GM21619 (cell line): ENCODE measurements around the gene B3GALNT1.

Experiments used
- ATAC-seq: cut with Tn5 transposase; IDR thresholded peaks from one replicate; pipeline ENCODE4 v1.9.1; 2021; ENCODE audit not compliant: unreplicated experiment

Gene B3GALNT1, protein sequence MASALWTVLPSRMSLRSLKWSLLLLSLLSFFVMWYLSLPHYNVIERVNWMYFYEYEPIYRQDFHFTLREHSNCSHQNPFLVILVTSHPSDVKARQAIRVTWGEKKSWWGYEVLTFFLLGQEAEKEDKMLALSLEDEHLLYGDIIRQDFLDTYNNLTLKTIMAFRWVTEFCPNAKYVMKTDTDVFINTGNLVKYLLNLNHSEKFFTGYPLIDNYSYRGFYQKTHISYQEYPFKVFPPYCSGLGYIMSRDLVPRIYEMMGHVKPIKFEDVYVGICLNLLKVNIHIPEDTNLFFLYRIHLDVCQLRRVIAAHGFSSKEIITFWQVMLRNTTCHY

DNA sequence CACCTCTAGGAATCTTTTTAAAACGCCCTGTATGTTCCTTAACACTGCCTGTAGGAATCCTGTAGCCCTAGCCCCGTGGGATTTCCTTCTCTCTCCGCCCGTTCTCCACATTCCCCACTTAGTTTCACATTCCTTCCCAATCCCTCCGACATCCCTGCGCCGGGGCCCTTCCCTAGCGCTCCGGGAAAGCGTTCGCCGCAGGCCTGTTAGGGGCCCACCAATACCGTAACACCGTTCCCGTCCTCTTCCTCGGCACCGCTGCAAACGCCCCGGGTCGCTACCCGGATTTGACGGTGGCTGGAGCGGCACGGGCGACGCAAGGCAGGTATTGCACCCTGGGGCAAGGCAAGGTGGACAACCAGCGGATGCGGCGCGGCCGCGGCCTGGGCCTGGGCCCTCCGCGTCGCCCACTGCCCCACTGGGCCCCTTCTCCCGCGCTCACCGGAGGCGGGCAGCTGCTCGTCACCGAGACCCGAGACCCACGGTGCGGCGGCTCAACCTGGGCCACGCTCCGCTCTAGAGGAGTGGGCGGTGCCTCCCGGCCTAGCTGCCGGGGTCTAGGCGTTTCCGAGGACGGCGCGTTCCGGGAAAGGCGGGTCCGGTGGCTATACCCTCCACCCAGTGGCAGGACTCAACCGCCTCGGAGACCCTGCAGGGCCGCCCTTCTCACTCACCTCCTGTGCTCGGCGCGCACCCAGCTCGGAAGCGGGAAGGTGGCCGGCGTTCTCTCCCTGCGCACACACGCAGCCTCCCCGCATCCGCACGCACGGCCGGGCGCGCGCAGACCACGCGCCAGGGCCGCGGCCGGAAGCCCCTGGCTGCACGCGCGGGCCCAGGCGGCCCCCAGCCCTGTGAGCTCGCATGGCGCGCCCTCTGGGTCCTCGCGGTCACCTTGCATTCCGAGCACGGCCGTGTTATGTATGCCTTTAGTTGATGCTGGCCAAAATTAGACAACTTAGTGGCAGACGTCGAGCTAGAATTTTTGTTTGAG is at the start of gene B3GALNT1:
B3GALNT1 (minus strand) TSS at position 789 of the 991 bp plus-strand sequence. CDS start 18,595 bp downstream, outside the sequence.
- ATAC-seq, result peak; percentile 75

DNA sequence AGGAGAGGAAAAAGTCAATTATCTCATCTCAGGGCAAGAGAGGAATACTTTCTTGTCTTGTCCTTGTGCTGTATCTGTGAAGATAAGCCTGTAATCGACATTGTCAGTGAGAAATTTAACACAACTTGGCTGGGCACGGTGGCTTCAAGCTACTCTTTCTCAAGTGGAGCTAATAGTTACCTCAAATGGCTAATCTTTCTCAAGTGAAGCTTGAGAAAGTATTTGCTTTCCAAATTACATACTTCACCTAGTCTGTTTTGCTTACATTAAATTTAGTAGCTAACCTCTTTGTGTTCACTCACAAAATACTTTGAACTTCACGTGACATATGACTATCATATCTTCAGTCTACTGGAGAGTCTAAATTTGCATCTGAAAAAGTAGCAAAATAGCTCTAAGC is 48.3 kb upstream of the B3GALNT1 start:
- no peak for ATAC-seq

DNA sequence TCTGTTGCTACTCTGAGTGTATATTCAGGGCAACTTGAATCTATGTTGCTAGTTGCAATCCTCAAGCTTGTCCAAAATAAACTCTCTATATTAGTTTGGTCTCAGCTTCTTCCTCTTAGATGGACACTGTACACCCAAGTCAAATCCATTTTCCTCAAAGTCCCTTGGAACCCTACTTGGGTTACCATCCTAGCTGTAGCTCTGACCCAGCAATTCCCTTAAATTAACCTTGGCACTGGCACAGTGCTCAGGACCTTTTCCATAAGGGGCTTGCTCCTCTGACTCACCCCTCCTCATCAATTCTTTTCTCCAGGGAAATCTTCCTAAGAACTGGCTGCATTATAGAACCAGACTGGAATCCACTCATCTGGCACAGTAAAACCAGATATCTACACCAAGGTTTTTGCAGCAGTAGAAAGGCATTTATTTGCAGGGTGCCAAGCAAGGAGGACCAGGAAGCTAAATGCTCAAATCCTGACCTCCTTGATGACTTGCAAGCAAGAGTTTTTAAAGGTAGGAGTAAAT is 44.9 kb upstream of the B3GALNT1 start:
- ATAC-seq, result no peak

DNA sequence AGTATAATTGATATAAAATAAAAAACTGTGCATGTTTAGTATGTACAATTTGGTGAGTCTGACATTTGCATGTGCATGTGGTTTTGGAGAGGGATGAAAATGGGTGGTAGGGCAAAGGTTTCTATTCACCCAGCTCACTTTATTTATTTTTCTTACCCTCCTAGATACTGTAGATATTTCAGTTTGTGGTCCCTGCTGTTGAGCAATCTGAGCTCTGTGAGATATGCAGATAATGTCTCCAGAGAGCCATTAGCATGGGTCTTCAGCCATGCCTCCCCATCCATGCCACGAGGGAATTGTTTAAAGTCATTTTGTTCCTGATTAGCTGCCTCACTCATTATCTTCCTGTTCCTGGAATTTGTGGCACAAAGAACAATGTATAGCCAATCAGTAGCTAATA is 44.4 kb upstream of the B3GALNT1 start:
- ATAC-seq, result no peak

DNA sequence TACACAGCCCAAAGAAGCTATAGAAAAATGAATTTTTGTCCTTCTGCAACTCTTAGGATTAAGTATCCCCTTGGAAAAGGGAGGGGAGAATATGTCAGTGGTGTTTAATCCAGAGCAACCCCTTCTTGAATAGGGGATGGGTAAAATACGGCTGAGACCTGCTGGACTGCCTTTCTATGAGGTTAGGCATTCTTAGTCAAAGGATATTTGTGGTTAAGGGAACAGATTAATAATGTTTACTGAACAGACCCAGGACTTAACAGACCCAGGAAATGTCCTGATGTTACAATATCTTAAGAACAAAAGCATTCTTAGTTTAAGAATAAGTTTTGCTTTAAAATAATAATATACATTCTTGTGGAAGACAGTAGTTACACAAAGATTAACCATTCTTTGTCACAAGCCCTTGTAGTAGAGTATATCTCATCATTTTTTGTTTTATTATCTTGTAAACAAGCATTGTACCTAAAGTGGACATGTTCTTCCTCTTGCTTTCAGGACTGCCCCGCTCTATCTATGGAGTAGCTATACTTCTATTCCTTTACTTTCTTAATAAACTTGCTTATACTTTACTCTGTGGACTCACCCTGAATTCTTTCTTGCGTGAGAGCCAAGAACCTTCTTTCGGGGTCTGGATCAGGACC is 43.8 kb upstream of the B3GALNT1 start:
- no peak for ATAC-seq

DNA sequence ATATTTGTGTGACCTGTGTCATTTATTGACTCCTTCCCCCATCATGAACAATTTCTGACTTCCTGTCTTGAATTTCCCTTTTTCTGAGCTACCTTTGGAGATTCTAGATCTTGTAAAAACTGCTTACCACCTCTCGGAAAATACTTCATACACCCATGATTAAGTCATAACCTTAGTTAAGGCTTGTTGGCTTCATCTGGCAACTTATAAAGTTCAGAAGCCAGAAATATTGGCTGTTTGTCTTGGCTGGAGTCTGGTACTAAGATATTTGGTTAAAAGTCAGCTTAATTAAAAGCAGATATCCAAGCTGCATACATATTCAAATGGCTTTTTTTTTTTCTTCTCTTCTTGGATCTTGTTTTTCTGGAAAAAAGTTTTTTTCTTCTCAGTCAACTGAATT is 37.3 kb upstream of the B3GALNT1 start:
- ATAC-seq, result no peak

DNA sequence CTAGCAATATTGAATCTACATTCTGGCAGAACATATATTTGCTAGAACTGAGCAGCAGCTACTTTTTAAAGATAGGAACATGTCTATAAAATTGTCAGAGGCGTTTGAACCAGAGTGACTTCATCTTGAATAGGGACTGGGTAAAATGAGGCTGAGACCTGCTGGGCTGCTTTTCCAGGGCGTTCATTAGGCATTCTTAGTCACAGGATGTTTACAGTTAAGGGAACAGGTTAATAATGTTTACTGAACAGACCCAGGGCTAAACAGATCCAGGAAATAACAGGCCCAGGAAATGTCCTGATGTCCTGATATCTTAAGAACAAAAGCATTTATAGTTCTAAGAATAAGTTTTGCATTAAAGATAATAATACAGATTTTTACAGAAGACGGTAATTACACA is 34.5 kb upstream of the B3GALNT1 start:
- no peak for ATAC-seq

DNA sequence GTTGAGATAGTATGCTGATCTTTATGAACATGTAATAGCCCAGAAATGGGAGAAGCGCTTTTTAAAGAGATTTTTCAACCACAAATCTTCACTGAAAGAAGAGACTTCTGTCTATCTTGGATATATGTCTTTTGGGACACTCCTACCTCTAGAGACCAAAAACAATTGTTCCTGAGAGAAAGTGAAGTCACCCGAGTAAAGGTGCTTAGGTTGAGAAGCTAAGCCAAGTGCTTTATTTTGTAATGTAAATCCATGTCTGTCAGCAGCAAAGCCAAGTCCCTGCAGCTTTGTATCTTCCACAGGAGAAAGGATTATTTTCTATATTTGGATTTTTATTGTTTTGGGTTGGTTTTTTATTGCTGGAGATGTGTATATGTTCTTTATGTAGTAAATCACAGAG is 32.1 kb upstream of the B3GALNT1 start:
- ATAC-seq, result no peak

DNA sequence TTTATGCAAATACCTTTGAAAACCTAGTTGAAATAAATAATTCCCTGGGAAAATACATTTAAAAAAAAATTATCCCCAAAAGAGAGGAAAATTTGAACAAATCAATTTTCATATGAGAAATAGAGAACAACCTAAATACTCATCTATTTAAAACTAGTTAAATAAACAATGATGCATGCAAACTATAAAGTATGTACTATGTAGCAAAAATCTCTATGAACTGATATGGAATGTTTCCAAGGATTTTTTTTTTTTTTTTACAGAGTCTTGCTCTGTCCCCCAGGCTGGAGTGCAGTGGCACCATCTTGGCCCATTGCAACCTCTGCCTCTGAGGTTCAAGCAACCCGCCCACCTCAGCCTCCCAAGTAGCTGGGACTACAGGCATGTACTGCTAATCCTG is 27.2 kb upstream of the B3GALNT1 start:
- ATAC-seq, result no peak

DNA sequence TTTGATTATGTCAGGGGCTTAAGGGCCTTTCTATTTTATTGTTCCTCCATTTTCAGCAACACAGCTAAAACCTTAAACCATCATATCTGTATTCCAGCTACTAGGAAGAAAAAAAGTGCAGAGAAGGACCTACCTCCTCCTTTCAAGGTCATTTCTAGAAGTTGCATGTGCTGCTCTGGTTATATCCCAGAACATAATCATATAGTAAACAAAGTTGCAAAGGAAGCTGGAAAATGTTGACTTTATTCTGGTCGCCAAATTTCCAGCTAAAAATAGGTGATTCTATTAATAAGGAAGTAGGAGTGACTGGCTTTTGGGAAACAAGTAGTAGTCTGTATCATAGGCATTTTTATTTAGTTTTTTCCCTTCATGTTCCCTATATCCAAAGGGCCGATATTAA is 21.3 kb upstream of the B3GALNT1 start:
- ATAC-seq, result no peak

DNA sequence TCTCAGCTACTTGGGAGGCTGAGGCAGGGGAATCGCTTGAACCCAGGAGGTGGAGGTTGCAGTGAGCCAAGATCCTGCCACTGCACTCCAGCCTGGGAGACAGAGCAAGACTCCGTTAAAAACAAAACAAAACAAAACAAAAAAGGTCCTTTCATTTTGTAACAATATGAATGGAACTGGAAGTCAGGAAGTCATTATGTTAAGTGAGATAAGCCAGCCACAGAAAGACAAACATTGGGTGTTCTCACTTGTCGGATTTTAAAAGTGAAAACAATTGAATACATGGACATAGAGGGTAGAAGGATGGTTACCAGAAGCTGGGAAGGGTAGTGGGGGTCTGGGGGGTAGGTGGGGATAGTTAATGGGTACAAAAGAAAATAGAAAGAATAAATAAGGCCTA is 12.5 kb upstream of the B3GALNT1 start:
- ATAC-seq, result no peak

DNA sequence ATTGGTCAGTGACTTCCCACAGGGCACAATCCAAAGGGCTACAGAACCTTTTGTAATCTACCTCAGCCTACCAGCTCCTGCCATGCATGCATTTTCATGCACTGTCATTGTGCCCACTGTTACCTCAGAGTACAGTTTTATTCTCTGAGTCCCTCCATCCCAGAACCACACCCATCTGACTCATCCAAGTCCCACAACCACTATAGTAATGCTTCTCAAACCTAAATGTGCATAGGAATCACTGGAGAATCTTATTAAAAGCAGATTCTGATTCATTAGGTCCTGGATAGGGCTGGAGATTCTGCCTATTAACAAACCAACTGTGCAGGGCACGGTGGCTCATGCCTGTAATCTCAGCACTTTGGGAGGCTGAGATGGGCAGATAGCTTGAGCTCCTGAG is 3.7 kb upstream of the B3GALNT1 start:
- no peak for ATAC-seq

DNA sequence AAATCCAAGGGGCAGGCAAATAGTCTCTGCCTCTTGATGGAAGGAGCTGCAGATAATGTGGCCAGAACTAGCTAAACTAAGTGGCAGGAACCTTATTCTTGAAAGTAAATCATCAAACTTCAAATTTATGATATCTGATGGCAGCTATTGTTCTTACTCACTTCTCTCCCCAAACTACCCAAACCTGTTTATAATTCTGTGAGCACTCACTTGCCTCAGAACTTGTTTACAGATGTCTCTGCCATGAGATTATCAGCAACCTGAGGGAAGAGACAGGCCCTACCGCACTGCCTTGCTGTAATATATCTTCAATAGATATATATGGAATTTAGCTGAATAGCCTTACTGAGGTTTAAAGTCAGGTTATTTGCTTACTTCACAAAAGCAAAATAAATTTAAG is 2.2 kb upstream of the B3GALNT1 start:
- no peak for ATAC-seq

DNA sequence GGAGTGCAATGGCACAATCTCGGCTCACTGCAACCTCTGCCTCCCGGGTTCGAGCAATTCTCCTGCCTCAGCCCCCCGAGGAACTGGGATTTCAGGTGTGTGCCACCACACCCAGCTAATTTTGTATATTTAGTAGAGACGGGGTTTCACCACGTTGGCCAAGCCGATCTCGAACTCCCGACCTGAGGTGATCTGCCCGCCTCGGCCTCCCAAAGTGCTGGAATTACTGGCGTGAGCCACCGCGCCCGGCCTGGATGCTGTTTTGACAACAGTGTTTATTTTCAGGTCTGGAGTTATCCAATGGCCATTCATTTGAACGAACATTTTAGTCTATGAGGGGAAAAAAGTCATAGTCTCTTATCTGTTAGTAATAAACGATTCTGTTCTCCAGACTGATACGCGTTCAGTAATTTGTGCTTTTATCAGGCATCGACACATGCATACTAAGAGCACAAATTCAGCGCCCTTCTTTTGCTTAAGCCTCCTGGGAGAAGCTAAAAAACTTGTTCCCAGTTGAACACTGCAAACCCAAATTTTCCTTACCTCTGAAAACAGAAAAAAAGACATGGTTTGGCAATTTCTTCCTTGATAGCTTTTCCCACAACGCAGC is 1.3 kb downstream of the B3GALNT1 start:
- no peak for ATAC-seq

DNA sequence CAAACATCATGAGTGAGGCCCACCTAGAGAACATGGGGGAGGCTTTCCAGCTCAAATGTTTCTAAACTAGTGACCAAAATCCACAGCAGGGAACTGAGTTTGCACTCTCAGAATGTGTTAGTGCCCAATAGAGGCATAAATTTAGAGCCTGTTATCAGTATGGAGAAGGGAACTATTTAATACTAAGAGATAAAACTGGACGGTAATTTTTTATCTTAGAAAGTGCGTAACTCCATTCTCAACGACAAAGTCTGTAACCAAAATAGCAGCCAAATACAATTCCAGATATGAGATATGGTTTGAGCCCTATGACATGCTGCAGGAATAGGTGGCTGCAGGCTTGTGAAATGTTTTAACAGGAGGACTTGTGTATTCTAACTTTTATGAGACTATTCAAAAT is 3.5 kb downstream of the B3GALNT1 start:
- no peak for ATAC-seq

DNA sequence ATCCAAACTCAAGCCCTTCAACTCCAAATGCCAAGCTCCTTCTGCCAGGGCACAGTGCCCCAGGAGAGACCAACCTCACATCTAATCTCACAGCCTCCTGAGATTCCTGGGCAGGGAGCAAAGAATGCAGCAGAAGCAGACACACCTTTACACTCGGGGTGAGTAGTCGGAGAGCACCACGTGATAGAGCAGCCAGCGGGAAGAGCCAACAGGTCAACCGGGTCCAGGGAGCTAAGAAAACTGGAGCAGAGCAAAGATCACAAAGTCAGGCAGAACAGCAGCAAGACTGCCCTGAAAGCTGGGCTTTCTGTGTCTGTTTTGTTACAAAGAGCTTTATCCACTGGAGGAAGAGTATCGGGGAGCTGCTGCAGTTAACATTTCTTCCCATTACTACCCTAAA is 4.2 kb downstream of the B3GALNT1 start:
- ATAC-seq, result no peak

DNA sequence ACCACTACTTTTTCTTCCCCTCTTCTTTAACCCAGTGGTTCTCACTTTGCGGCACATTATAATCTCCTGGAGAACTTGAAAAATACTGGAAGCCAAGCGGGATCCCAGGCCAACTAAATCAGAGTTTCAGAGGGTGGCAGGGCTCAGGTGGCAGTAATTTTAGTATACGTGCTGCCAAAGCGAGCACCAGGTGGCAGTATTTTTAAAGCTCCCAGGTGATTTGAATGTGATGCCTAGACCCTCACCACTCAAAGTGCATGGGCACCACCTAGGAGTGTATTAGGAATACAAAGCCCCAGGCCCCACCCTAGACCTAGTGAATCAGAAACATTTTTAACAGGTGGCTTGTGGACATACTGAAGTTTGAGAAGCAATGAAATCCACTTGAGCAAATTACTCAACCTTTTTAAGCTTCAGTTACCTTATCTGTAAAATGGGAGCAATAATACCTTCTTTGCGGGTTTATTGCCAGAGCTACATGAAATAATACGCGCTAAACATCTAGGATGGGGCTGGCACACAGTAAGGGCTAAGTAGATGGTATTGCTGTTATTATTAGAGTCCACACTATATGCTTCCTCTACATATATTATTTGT is 8.3 kb downstream of the B3GALNT1 start:
- ATAC-seq, result no peak

DNA sequence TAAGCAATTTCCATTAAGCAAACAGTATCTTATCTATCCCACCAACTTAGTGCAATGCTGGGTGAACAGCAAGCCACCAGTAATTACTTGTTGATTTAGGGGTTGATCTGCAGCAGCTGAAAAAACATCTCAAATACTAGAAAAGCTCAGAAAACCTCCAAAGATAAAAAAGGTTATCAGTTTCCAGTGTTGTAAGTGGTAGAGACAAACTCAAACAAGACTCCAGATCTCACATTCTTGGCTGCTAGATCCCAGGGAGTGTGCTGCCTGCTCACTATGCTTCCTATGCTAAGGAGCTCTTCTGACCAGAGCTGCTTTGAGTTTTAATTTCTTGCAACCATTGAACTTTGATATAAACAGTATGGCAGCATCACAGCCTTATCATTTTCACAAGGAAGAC is 11.3 kb downstream of the B3GALNT1 start:
- ATAC-seq, result no peak

DNA sequence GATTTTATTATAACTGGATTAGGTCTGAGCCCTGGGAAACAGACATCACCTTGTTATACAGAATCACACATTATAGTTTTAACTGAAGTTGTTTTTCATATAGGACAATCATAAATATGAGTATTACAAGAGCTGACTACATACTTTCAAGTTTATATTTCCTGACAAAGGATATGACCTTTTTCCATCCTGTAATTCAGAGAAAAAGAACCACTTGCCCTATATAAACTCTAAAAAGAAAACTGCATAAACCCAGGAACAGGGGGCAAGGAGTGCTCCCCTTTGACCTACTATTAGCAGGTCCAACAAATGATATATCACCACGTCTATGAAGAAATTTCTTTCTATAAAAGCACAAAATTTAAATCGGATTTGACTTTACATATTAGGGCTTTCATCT is 20.9 kb downstream of the B3GALNT1 start:
- ATAC-seq, result no peak

DNA sequence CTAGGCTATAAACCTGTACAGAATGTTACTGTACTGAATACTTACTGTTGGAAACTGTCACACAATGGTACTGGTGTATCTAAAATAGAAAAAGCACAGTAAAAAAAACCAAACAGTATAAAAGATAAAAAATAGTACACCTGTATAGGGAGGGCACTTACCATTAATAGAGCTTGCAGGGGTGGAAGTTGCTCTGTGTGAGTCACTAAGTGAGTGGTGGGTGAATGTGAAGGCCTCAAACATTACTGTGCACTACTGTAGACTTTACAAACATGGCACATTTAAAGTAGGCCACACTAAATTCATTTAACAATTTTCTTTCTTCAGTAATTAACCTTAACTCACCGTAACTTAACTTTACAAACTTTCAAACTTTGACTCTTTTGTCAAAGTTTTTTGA is 22.0 kb downstream of the B3GALNT1 start:
- ATAC-seq, result no peak

DNA sequence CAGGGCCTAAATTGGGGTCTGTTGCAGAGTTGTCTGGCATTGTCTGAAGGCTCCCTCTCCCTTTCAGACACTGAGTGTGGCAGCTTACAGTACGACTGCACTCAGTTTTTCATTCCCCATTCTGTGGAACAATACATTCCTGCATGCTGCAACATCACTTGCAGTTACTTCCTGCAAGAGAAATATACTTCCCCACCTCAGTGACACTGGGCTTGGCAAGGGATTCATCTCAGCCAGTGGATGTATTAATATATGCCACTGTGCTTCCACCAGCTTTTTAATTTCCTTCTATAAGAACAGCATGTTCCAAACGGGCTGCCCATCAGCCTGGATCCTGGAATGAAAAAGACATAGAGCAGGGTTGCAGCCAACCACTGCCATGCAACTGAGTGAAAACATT is 23.1 kb downstream of the B3GALNT1 start:
- ATAC-seq, result peak; percentile 25
